ENCODE measurements around the gene SDS.

SDS gene

GRCh38 chr12:113408756-113409298 lies 5.1 kb upstream of the SDS start:
- 63% methylated on average over 5 of the region's 11 CpGs for WGBS (ENCODE audit: insufficient coverage)
- ChIA-PET POLR2A (interaction anchor here (2.0 kb wide), 1 partner anchor 13 kb away, joined by 6 read pairs; the partner anchor contains the start of gene SDSL), CTCF (interaction anchor here (0.7 to 2.3 kb wide), 4 partner anchors 14 to 357 kb away, joined by 3 to 5 read pairs (median 4); partner anchors contain the start of gene SDSL)
- Histone ChIP-seq H3K27me3 (replicated peaks in 2 of 5; ENCODE audit: control insufficient read depth in 4 of 5, insufficient read depth in 5 of 5, low read length in 4 of 5) (no peaks in the 10 kb centered on the region), H3K9me3 (ENCODE audit: control extremely low read depth in 1 of 5, control insufficient read depth in 4 of 5, insufficient read depth in 2 of 5, low read depth in 1 of 5, low read length in 4 of 5) (no peaks in the 10 kb centered on the region), H3K4me1 (ENCODE audit: control extremely low read depth in 1 of 4, control insufficient read depth in 4 of 4, insufficient read depth in 4 of 4, low read length in 3 of 4) (peaks cover 0 to 35% (median 18%) of the 10 kb centered on the region in 4 experiments), H3K27ac (ENCODE audit: insufficient read depth in 1 of 2, low read depth in 1 of 2, low read length in 2 of 2, poor library complexity in 1 of 2, severe bottlenecking in 2 of 2) (peak overlapping the region in 1 of 2 experiments; percentile 63), H3K36me3 (ENCODE audit: control insufficient read depth in 4 of 4, insufficient read depth in 4 of 4, low read length in 3 of 4) (no peaks in the 10 kb centered on the region), H3K4me3 (ENCODE audit: control insufficient read depth in 1 of 7, extremely low read depth in 1 of 7, insufficient read depth in 4 of 7, low read depth in 2 of 7, low read length in 6 of 7) (no peak overlapping the region)
- peak; percentile 16 to 74 (median 62) for DNase-seq

- WGBS (ENCODE audit: insufficient coverage) = 50% methylated on average over 2 of the region's 6 CpGs
- Histone ChIP-seq H3K36me3 (ENCODE audit: control insufficient read depth in 4 of 4, insufficient read depth in 4 of 4, low read length in 3 of 4) (no peaks in the 10 kb centered on the region), H3K9me3 (ENCODE audit: control extremely low read depth in 1 of 5, control insufficient read depth in 4 of 5, insufficient read depth in 2 of 5, low read depth in 1 of 5, low read length in 4 of 5) (no peaks in the 10 kb centered on the region), H3K4me1 (ENCODE audit: control extremely low read depth in 1 of 4, control insufficient read depth in 4 of 4, insufficient read depth in 4 of 4, low read length in 3 of 4) (peaks cover 0 to 38% (median 26%) of the 10 kb centered on the region in 4 experiments), H3K27ac (ENCODE audit: insufficient read depth in 1 of 2, low read depth in 1 of 2, low read length in 2 of 2, poor library complexity in 1 of 2, severe bottlenecking in 2 of 2) (peak overlapping the region; percentile 17 to 63), H3K27me3 (replicated peaks in 2 of 5; ENCODE audit: control insufficient read depth in 4 of 5, insufficient read depth in 5 of 5, low read length in 4 of 5) (no peaks in the 10 kb centered on the region), H3K4me3 (ENCODE audit: control insufficient read depth in 1 of 7, extremely low read depth in 1 of 7, insufficient read depth in 4 of 7, low read depth in 2 of 7, low read length in 6 of 7) (peak overlapping the region in 2 of 7 experiments; percentile 33 to 42)
- peak; percentile 21 to 67 (median 58) for DNase-seq
- CTCF ChIA-PET = interaction anchor here (0.8 to 1.8 kb wide), 3 partner anchors 17 to 211 kb away, joined by 3 to 7 read pairs (median 4); no protein-coding TSS in a partner anchor
- POLR2A ChIA-PET = interaction anchor here (1.0 to 2.0 kb wide), 2 partner anchors 9 to 14 kb away, joined by 4 to 6 read pairs; partner anchors contain the start of gene SDSL
Observed at GRCh38 chr12:113407931-113408600, 4.4 kb upstream of the SDS start.

GRCh38 chr12:113405694-113406093 lies 2.0 kb upstream of the SDS start:
- peak in 2 of 3 donors; percentile 38 to 50 for DNase-seq
- Histone ChIP-seq H3K27ac (ENCODE audit: insufficient read depth in 1 of 2, low read depth in 1 of 2, low read length in 2 of 2, poor library complexity in 1 of 2, severe bottlenecking in 2 of 2) (no peak overlapping the region), H3K4me3 (ENCODE audit: control insufficient read depth in 1 of 7, extremely low read depth in 1 of 7, insufficient read depth in 4 of 7, low read depth in 2 of 7, low read length in 6 of 7) (no peak overlapping the region), H3K27me3 (replicated peaks in 2 of 5; ENCODE audit: control insufficient read depth in 4 of 5, insufficient read depth in 5 of 5, low read length in 4 of 5) (no peaks in the 10 kb centered on the region), H3K4me1 (ENCODE audit: control extremely low read depth in 1 of 4, control insufficient read depth in 4 of 4, insufficient read depth in 4 of 4, low read length in 3 of 4) (peaks cover 0 to 44% (median 32%) of the 10 kb centered on the region in 4 experiments), H3K36me3 (ENCODE audit: control insufficient read depth in 4 of 4, insufficient read depth in 4 of 4, low read length in 3 of 4) (no peaks in the 10 kb centered on the region), H3K9me3 (ENCODE audit: control extremely low read depth in 1 of 5, control insufficient read depth in 4 of 5, insufficient read depth in 2 of 5, low read depth in 1 of 5, low read length in 4 of 5) (no peaks in the 10 kb centered on the region)
- no CpG with 5 or more reads among the region's 3 CpGs for WGBS (ENCODE audit: insufficient coverage)
- POLR2A ChIA-PET = no interaction called here
- CTCF ChIA-PET = interaction anchor here (0.6 to 2.3 kb wide), 5 partner anchors 9 to 225 kb away, joined by 3 to 7 read pairs (median 4); no protein-coding TSS in a partner anchor

- no peak for DNase-seq
- POLR2A ChIA-PET = no interaction called here
- Histone ChIP-seq H3K27me3 (replicated peaks in 2 of 5; ENCODE audit: control insufficient read depth in 4 of 5, insufficient read depth in 5 of 5, low read length in 4 of 5) (peaks cover 0 to 2% (median 0%) of the 10 kb centered on the region in 5 experiments), H3K36me3 (ENCODE audit: control insufficient read depth in 4 of 4, insufficient read depth in 4 of 4, low read length in 3 of 4) (no peaks in the 10 kb centered on the region), H3K4me3 (ENCODE audit: control insufficient read depth in 1 of 7, extremely low read depth in 1 of 7, insufficient read depth in 4 of 7, low read depth in 2 of 7, low read length in 6 of 7) (no peak overlapping the region), H3K27ac (ENCODE audit: insufficient read depth in 1 of 2, low read depth in 1 of 2, low read length in 2 of 2, poor library complexity in 1 of 2, severe bottlenecking in 2 of 2) (no peak overlapping the region), H3K4me1 (ENCODE audit: control extremely low read depth in 1 of 4, control insufficient read depth in 4 of 4, insufficient read depth in 4 of 4, low read length in 3 of 4) (peaks cover 0 to 32% (median 20%) of the 10 kb centered on the region in 4 experiments), H3K9me3 (ENCODE audit: control extremely low read depth in 1 of 5, control insufficient read depth in 4 of 5, insufficient read depth in 2 of 5, low read depth in 1 of 5, low read length in 4 of 5) (no peaks in the 10 kb centered on the region)
- CTCF ChIA-PET = no interaction called here
- 98% methylated on average over 18 of the region's 23 CpGs for WGBS (ENCODE audit: insufficient coverage)
Observed at GRCh38 chr12:113402586-113403260, 964 bp downstream of the SDS start.

- peaks cover 0 to 4% (median 0%) of the 10 kb centered on the region in 5 experiments for H3K27me3 ChIP-seq (replicated peaks in 2 of 5; ENCODE audit: control insufficient read depth in 4 of 5, insufficient read depth in 5 of 5, low read length in 4 of 5)
- H3K27ac ChIP-seq (ENCODE audit: insufficient read depth in 1 of 2, low read depth in 1 of 2, low read length in 2 of 2, poor library complexity in 1 of 2, severe bottlenecking in 2 of 2) = no peak overlapping the region
- ChIA-PET POLR2A (interaction anchor here (0.6 kb wide), 1 partner anchor 43 kb away, joined by 4 read pairs; no protein-coding TSS in a partner anchor), CTCF (interaction anchor here (0.7 to 1.8 kb wide), 3 partner anchors 9 to 31 kb away, joined by 3 read pairs; no protein-coding TSS in a partner anchor)
- H3K4me1 ChIP-seq (ENCODE audit: control extremely low read depth in 1 of 4, control insufficient read depth in 4 of 4, insufficient read depth in 4 of 4, low read length in 3 of 4) = peaks cover 0 to 27% (median 17%) of the 10 kb centered on the region in 4 experiments
- no peak overlapping the region for H3K4me3 ChIP-seq (ENCODE audit: control insufficient read depth in 1 of 7, extremely low read depth in 1 of 7, insufficient read depth in 4 of 7, low read depth in 2 of 7, low read length in 6 of 7)
- no peak for DNase-seq
- WGBS (ENCODE audit: insufficient coverage) = 89% methylated on average over 4 of the region's 13 CpGs
- H3K36me3 ChIP-seq (ENCODE audit: control insufficient read depth in 4 of 4, insufficient read depth in 4 of 4, low read length in 3 of 4) = no peaks in the 10 kb centered on the region
- H3K9me3 ChIP-seq (ENCODE audit: control extremely low read depth in 1 of 5, control insufficient read depth in 4 of 5, insufficient read depth in 2 of 5, low read depth in 1 of 5, low read length in 4 of 5) = no peaks in the 10 kb centered on the region
Observed at GRCh38 chr12:113401066-113402000, 2.4 kb downstream of the SDS start.

- POLR2A ChIA-PET = no interaction called here
- CTCF ChIA-PET = interaction anchor here (0.7 to 1.8 kb wide), 3 partner anchors 8 to 30 kb away, joined by 3 read pairs; no protein-coding TSS in a partner anchor
- H3K27me3 ChIP-seq (replicated peaks in 2 of 5; ENCODE audit: control insufficient read depth in 4 of 5, insufficient read depth in 5 of 5, low read length in 4 of 5) = peaks cover 0 to 4% (median 0%) of the 10 kb centered on the region in 5 experiments
- no peaks in the 10 kb centered on the region for H3K9me3 ChIP-seq (ENCODE audit: control extremely low read depth in 1 of 5, control insufficient read depth in 4 of 5, insufficient read depth in 2 of 5, low read depth in 1 of 5, low read length in 4 of 5)
- 100% methylated on average over 1 of the region's 4 CpGs for WGBS (ENCODE audit: insufficient coverage)
- no peak overlapping the region for H3K4me3 ChIP-seq (ENCODE audit: control insufficient read depth in 1 of 7, extremely low read depth in 1 of 7, insufficient read depth in 4 of 7, low read depth in 2 of 7, low read length in 6 of 7)
- peaks cover 0 to 23% (median 17%) of the 10 kb centered on the region in 4 experiments for H3K4me1 ChIP-seq (ENCODE audit: control extremely low read depth in 1 of 4, control insufficient read depth in 4 of 4, insufficient read depth in 4 of 4, low read length in 3 of 4)
- no peak overlapping the region for H3K27ac ChIP-seq (ENCODE audit: insufficient read depth in 1 of 2, low read depth in 1 of 2, low read length in 2 of 2, poor library complexity in 1 of 2, severe bottlenecking in 2 of 2)
- no peak for DNase-seq
- H3K36me3 ChIP-seq (ENCODE audit: control insufficient read depth in 4 of 4, insufficient read depth in 4 of 4, low read length in 3 of 4) = no peaks in the 10 kb centered on the region
Observed at GRCh38 chr12:113400362-113400761, 3.3 kb downstream of the SDS start.
